A549 (cell line): ENCODE measurements around the gene IFT43. TPM values are rescaled to one million over a fixed set of nuclear protein-coding genes. Genes with fewer than 3 reads are reported as not detected.

ENCODE experiments used
- ATAC-seq, 2 experiments: fragments of 200-7000 bp in 1 of 2; fragments of >200 bp in 1 of 2; cut with Nextera tagmentation in 1 of 2; cut with Tn5 transposase in 1 of 2; 3 replicates each; pipeline versions ENCODE4 v1.8.0 to v1.9.1; 2018 to 2020; ENCODE audit warnings: mild to moderate bottlenecking in 1 of 2, moderate library complexity in 1 of 2
- CTCF ChIA-PET: fragments of 300-600 bp; sonication (Branson Sonifier 250); formaldehyde crosslinking; extraction: SDS; loops from one replicate; lab custom pipeline; 2021; ENCODE audit warnings: antibody characterized with exemption, inconsistent platforms; lab: Yijun Ruan, JAX
- POLR2A ChIA-PET: fragments of 350-600 bp; formaldehyde crosslinking; extraction: SDS; loops from one replicate; lab custom pipeline; 2021; ENCODE audit warnings: antibody characterized with exemption, inconsistent platforms; lab: Yijun Ruan, JAX
- DNase-seq, 2 experiments: peaks; one replicate each; pipeline versions ENCODE4 v3.0.0 to v3.0.0-alpha.2; 2011 to 2016; ENCODE audit warnings: low read depth in 1 of 2, low spot score in 1 of 2
- FAIRE-seq: peaks from 2 replicates; lab custom pipeline; 2011; peaks lifted over from hg19 to GRCh38; lab: Jason Lieb, UNC
- H3K27ac ChIP-seq, 2 experiments: fragments of >200 bp; sonication (Bioruptor Twin); formaldehyde crosslinking; 3 replicates each; pipeline ENCODE4 v1.5.1; 2016 to 2017
- H3K4me1 ChIP-seq: fragments of >200 bp; sonication (Bioruptor Twin); formaldehyde crosslinking; 3 replicates; pipeline ENCODE4 v1.6.1; 2016
- H3K4me2 ChIP-seq: fragments of >200 bp; sonication (Bioruptor Twin); formaldehyde crosslinking; 3 replicates; pipeline ENCODE4 v1.6.1; 2016
- H3K4me3 ChIP-seq: fragments of >200 bp; sonication (Bioruptor Twin); formaldehyde crosslinking; 3 replicates; pipeline ENCODE4 v1.5.1; 2016
- H3K9me3 ChIP-seq: fragments of >200 bp; sonication (Bioruptor Twin); formaldehyde crosslinking; 3 replicates; pipeline ENCODE4 v1.6.1; 2016
- ATOH8 ChIP-seq: fragments of 250-450 bp; sonication (Bioruptor Pico); IDR thresholded peaks from 2 replicates; pipeline ENCODE4 v1.5.0; 2020; ENCODE audit warnings: low read depth, mild to moderate bottlenecking, moderate library complexity
- CBX2 ChIP-seq: fragments of 200-600 bp; sonication (generic); IDR thresholded peaks from 2 replicates; pipeline ENCODE4 v1.6.1; 2016; ENCODE audit warnings: low read depth, mild to moderate bottlenecking, borderline replicate concordance
- CBX8 ChIP-seq: fragments of 200-600 bp; sonication (generic); IDR thresholded peaks from 2 replicates; pipeline ENCODE4 v1.6.1; 2016
- CEBPB ChIP-seq, 2 experiments: fragments of >200 bp in 1 of 2; sonication (Bioruptor Twin) in 1 of 2; formaldehyde crosslinking in 1 of 2; IDR thresholded peaks; 2 replicates each; pipeline ENCODE4 v1.6.1; 2012 to 2016
- CHD4 ChIP-seq: fragments of 200-600 bp; sonication (generic); IDR thresholded peaks from 2 replicates; pipeline ENCODE4 v1.6.1; 2016; ENCODE audit warnings: antibody characterized with exemption, mild to moderate bottlenecking, borderline replicate concordance
- EHMT2 ChIP-seq: fragments of 200-600 bp; sonication (generic); IDR thresholded peaks from 2 replicates; pipeline ENCODE4 v1.6.1; 2016; ENCODE audit warnings: antibody characterized with exemption, low read depth, mild to moderate bottlenecking, moderate library complexity
- ELK1 ChIP-seq: fragments of 150-350 bp; IDR thresholded peaks from 2 replicates; pipeline ENCODE4 v1.6.1; 2014; ENCODE audit warnings: low read depth, mild to moderate bottlenecking, low read length
- ESRRA ChIP-seq: fragments of 150-350 bp; IDR thresholded peaks from 2 replicates; pipeline ENCODE4 v1.6.1; 2014; ENCODE audit warnings: mild to moderate bottlenecking, low read length, borderline replicate concordance
- FOXS1 ChIP-seq: fragments of 250-450 bp; sonication (Bioruptor Pico); IDR thresholded peaks from 2 replicates; pipeline ENCODE4 v1.5.0; 2020; ENCODE audit warnings: mild to moderate bottlenecking, moderate library complexity
- HEYL ChIP-seq: fragments of 250-450 bp; sonication (Bioruptor Pico); IDR thresholded peaks from 2 replicates; pipeline ENCODE4 v1.8.0; 2021; ENCODE audit warnings: mild to moderate bottlenecking, moderate library complexity
- HMGXB4 ChIP-seq: fragments of 250-450 bp; sonication (Bioruptor Pico); IDR thresholded peaks from 2 replicates; pipeline ENCODE4 v1.5.0; 2021; ENCODE audit warnings: mild to moderate bottlenecking, moderate library complexity, borderline replicate concordance
- HOXB5 ChIP-seq: fragments of 250-450 bp; sonication (Bioruptor Pico); IDR thresholded peaks from 2 replicates; pipeline ENCODE4 v1.5.0; 2020; ENCODE audit warnings: mild to moderate bottlenecking, moderate library complexity
- JUNB ChIP-seq: fragments of >200 bp; sonication (Bioruptor Twin); formaldehyde crosslinking; IDR thresholded peaks from 2 replicates; pipeline ENCODE4 v1.6.1; 2016
- KDM1A ChIP-seq: fragments of 200-600 bp; sonication (generic); IDR thresholded peaks from 2 replicates; pipeline ENCODE4 v1.6.1; 2016; ENCODE audit warnings: low read depth, mild to moderate bottlenecking
- MAFK ChIP-seq: fragments of 450-650 bp; IDR thresholded peaks from 2 replicates; pipeline ENCODE4 v1.6.1; 2014; ENCODE audit not compliant: partially characterized antibody
- MAZ ChIP-seq: fragments of 150-350 bp; IDR thresholded peaks from 2 replicates; pipeline ENCODE4 v1.6.1; 2014; ENCODE audit warnings: antibody characterized with exemption, low read depth, low read length, borderline replicate concordance
- NPAS2 ChIP-seq: fragments of 250-450 bp; sonication (Bioruptor Pico); IDR thresholded peaks from 2 replicates; pipeline ENCODE4 v1.8.0; 2022; ENCODE audit warnings: mild to moderate bottlenecking, moderate library complexity, borderline replicate concordance
- NR3C1 ChIP-seq: fragments of >200 bp; sonication (Bioruptor Twin); formaldehyde crosslinking; IDR thresholded peaks from 3 replicates; pipeline ENCODE4 v1.6.1; 2017
- RAD21 ChIP-seq, 2 experiments: fragments of >200 bp in 1 of 2; sonication (Bioruptor Twin) in 1 of 2; formaldehyde crosslinking in 1 of 2; IDR thresholded peaks in 1 of 2; conservative IDR thresholded peaks in 1 of 2; 2 replicates in 1 of 2; 3 replicates in 1 of 2; pipeline ENCODE4 v1.6.1; 2012 to 2018; ENCODE audit warnings: inconsistent platforms in 1 of 2
- RARB ChIP-seq: fragments of 250-450 bp; sonication (Bioruptor Pico); IDR thresholded peaks from 2 replicates; pipeline ENCODE4 v1.8.0; 2021; ENCODE audit warnings: mild to moderate bottlenecking, moderate library complexity
- SMC3 ChIP-seq: fragments of >200 bp; sonication (Bioruptor Twin); formaldehyde crosslinking; IDR thresholded peaks from 3 replicates; pipeline ENCODE4 v1.6.1; 2018; ENCODE audit warnings: inconsistent platforms
- USF2 ChIP-seq: fragments of 450-650 bp; IDR thresholded peaks from 2 replicates; pipeline ENCODE4 v1.6.1; 2014; ENCODE audit warnings: antibody characterized with exemption
- ZNF302 ChIP-seq: fragments of 250-450 bp; sonication (Bioruptor Pico); IDR thresholded peaks from 2 replicates; pipeline ENCODE4 v1.9.0; 2021; ENCODE audit warnings: inconsistent platforms, mild to moderate bottlenecking, moderate library complexity
- ZSCAN20 ChIP-seq: fragments of 250-450 bp; sonication (Bioruptor Pico); IDR thresholded peaks from 2 replicates; pipeline ENCODE4 v1.8.0; 2022; ENCODE audit warnings: mild to moderate bottlenecking, moderate library complexity
- WGBS: methylation state at CpG from one replicate; pipeline ENCODE4 v1.1.6; 2017; ENCODE audit errors: missing lambda C conversion rate; 5-methylcytosine and 5-hydroxymethylcytosine counted together
- polyA plus RNA-seq, 4 experiments: library from polyadenylated mRNA; depleted of rRNA in 3 of 4; stranded (reverse); fragments of >200 nt; fragmentation: RNase III in 1 of 4; extraction: RNeasy Plus Mini Kit Qiagen cat#74134 plus additional on column Dnase treatment in 1 of 4; gene quantifications; 2 replicates in 3 of 4; 3 replicates in 1 of 4; pipeline ENCODE4 v1.2.3, GENCODE V29; 2011 to 2017

The IFT43 gene
- polyA plus RNA-seq, 2 of the 4 experiments (the other 2 are of a cell fraction): 46.4 to 49.4 TPM

- ATAC-seq (no peak), DNase-seq (no peak), FAIRE-seq (no peak)
- WGBS: 47% methylated on average over 10 of the region's 10 CpGs
- no peak for TF ChIP-seq CBX8
- no peak for TF ChIP-seq FOXS1 (CRISPR knock-in tag)
- no peak for TF ChIP-seq CHD4
- TF ChIP-seq HMGXB4: no peak
- no peak for TF ChIP-seq ZNF302 (CRISPR knock-in tag)
- TF ChIP-seq ESRRA: no peak
- no peak for TF ChIP-seq NPAS2 (CRISPR knock-in tag)
- no peak for TF ChIP-seq ELK1
- no peak for TF ChIP-seq CBX2
- no peak for TF ChIP-seq HOXB5 (CRISPR knock-in tag)
- no peak for TF ChIP-seq HEYL (CRISPR knock-in tag)
- no peak for TF ChIP-seq USF2
- TF ChIP-seq RARB (CRISPR knock-in tag): no peak
- no peak for TF ChIP-seq MAFK
- no peak for TF ChIP-seq ZSCAN20 (CRISPR knock-in tag)
- TF ChIP-seq NR3C1: no peak
- no peak for TF ChIP-seq MAZ
- TF ChIP-seq JUNB: no peak
- no peaks in the 10 kb centered on the region for H3K9me3 ChIP-seq
- ChIA-PET POLR2A (no interaction called here), CTCF (interaction anchor here (1.2 kb wide), 1 partner anchor 9 kb away, joined by 4 read pairs; no protein-coding TSS in a partner anchor)
- H3K4me3 ChIP-seq: no peak overlapping the region
- no peak overlapping the region for H3K4me2 ChIP-seq
- H3K27ac ChIP-seq: no peak overlapping the region
- no peaks in the 10 kb centered on the region for H3K4me1 ChIP-seq
These were observed 138.1 kb downstream of the IFT43 start for GRCh38 chr14:76123426-76124225.

GRCh38 chr14:76125511-76125910, 139.9 kb downstream of the IFT43 start:
- no peak overlapping the region for H3K4me2 ChIP-seq
- FAIRE-seq: no peak
- WGBS: 37% methylated on average over 8 of the region's 8 CpGs
- H3K9me3 ChIP-seq: no peaks in the 10 kb centered on the region
- DNase-seq: no peak
- no peaks in the 10 kb centered on the region for H3K4me1 ChIP-seq
- TF ChIP-seq FOXS1 (CRISPR knock-in tag): no peak
- no peak for TF ChIP-seq EHMT2
- TF ChIP-seq HMGXB4: no peak
- no peak for TF ChIP-seq SMC3
- no peak for TF ChIP-seq KDM1A
- no peak for TF ChIP-seq ATOH8
- TF ChIP-seq CBX8: no peak
- no peak for TF ChIP-seq RAD21 (conservative IDR thresholded peaks at IDR 0.05 in 1 of 2, IDR thresholded peaks at IDR 0.05 in 1 of 2)
- no peak for TF ChIP-seq CEBPB (IDR thresholded peaks at IDR 0.05)
- POLR2A ChIA-PET: no interaction called here
- H3K4me3 ChIP-seq: no peak overlapping the region
- H3K27ac ChIP-seq: no peak overlapping the region
- CTCF ChIA-PET: no interaction called here
- no peak for ATAC-seq
